SU-DHL-6 (cell line): ENCODE measurements around the gene ODF2.
"Not testable (repeated sequence)": the region's sequence is repeated elsewhere in the genome, so short reads cannot be mapped to it uniquely, and the experiment has no call there.

Experiments
- CTCF ChIP-seq: fragments of 200-600 bp; sonication (generic); IDR thresholded peaks from one replicate; pipeline ENCODE4 v1.5.1; 2017; ENCODE audit warnings: antibody characterized with exemption, mild to moderate bottlenecking, low read length, moderate library complexity; ENCODE audit not compliant: insufficient read depth, poor library complexity, severe bottlenecking
- EZH2phosphoT487 ChIP-seq: fragments of 200-600 bp; sonication (generic), shearing (Covaris generic); conservative IDR thresholded peaks from 2 replicates; pipeline ENCODE4 v1.6.1; 2018; ENCODE audit warnings: mild to moderate bottlenecking, antibody characterized with exemption, low read length, moderate library complexity, mixed read lengths

- TF ChIP-seq CTCF, EZH2phosphoT487: not testable (repeated sequence)
Observed at GRCh38 chr9:128413728-128414127, 42.1 kb upstream of the ODF2 start.
